Fibroblast of peridontal ligament (primary cell): ENCODE measurements around the gene SGO2.
A peak's percentile ranks its signal among the peaks of the same experiment; 100 is the strongest.
"Not testable (repeated sequence)": the region's sequence is repeated elsewhere in the genome, so short reads cannot be mapped to it uniquely, and the experiment has no call there.

ENCODE experiments used
- DNase-seq: peaks from one replicate; pipeline ENCODE4 v3.0.0-alpha.2; 2010; ENCODE audit errors: extremely low read depth

Gene SGO2

DNA sequence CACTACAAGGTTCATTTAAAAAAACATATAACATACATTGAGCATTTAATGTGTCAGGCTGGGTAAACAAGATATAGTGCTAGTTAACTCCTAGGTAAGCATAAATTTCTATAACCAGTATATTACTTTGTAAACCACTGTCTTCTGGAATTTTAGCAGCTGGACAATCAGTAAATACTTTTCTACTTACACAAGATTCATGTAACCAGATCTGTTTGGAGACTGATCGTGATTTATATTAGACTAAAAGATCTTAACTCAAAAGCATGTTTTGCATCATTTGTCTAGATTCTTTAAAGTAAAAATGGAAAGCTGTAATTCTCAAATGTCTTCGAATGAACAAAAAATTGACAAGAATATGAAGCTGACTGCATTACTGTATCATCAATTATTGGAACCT lies 941 bp upstream of the SGO2 start:
- peak; percentile 57 for DNase-seq

DNA sequence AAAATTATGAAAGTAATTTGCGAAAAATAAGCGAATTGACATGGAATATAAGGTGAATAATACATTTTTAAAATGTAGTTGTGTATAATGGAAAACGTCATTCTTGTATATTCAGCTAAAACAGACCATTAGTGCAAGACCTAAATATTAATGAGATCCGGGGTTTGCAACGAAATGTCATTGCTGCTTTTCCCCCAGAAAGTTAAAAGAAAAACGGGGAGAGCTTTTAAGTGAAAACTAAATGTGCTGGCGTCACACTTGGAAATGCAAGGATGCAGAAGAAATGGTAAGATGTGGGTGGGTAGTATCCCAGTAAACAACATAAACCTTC lies 491 bp upstream of the SGO2 start:
- no peak for DNase-seq

DNA sequence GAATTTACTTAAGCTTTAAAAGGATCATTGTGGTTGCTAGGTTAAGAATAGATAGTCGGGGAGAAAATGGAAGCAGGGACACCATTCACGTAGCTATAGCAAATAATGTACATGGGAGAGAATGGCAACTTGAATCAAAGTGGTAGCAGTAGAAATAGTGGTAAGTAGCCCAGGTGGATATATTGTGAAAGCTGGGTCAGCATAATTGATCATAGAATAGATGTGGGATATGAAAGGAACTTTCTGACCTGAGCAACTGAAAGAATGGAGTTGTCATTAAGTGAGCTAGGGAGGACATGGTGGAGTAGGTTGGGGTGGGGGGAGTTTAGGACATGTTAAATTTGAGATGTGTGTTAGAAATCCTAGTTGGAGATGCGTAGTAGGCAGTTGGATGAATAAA lies 2.2 kb downstream of the SGO2 start:
- no peak for DNase-seq

- no peak for DNase-seq
Measured at GRCh38 chr2:200533754-200534153, 7.7 kb downstream of the SGO2 start.

GRCh38 chr2:200534572-200534971 lies 8.6 kb downstream of the SGO2 start:
- DNase-seq = no peak

- DNase-seq = no peak
Measured at GRCh38 chr2:200538139-200538538, 12.1 kb downstream of the SGO2 start.

DNA sequence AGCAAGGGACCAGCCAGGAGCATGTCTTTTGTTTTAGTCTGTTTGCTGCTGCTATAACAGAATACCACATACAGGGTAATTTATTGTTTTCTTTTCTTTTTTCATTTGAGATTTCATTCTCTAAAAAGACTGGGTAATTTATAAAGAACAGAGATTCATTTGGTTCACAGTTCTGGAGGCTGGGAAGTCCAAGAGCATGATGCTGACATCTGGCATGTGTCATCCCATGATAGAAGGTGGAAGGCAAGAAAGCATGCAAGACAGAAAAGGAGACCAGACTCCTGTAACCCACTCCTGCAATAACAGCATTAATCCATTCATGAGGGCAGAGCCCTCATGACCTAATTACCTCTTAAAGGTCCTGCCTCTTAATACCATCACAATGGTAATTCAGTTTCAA lies 14.8 kb downstream of the SGO2 start:
- no peak for DNase-seq

DNA sequence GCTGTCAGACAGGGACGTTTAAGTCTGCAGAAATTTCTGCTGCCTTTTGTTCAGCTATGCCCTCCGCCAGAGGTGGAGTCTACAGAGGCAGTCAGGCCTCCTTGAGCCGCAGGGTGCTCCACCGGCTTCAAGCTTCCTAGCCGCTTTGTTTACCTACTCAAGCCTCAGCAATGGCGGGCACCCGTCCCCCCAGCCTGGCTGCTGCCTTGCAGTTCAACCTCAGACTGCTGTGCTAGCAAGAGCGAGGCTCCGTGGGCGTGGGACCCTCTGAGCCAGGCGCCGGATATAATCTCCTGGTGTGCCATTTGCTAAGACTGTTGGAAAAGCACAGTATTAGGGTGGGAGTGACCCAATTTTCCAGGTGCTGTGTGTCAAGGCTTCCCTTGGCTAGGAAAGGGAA lies 40.6 kb downstream of the SGO2 start:
- not testable (repeated sequence) for DNase-seq

- no peak for DNase-seq
Measured at GRCh38 chr2:200567932-200568331, 41.9 kb downstream of the SGO2 start.

GRCh38 chr2:200575957-200576356 lies 50.0 kb downstream of the SGO2 start:
- peak; percentile 58 for DNase-seq

GRCh38 chr2:200577027-200577426 lies 51.0 kb downstream of the SGO2 start:
- DNase-seq = no peak

GRCh38 chr2:200578778-200579177 lies 52.8 kb downstream of the SGO2 start:
- peak; percentile 35 for DNase-seq

GRCh38 chr2:200584639-200585038 lies 58.6 kb downstream of the SGO2 start:
- DNase-seq = no peak

- no peak for DNase-seq
Measured at GRCh38 chr2:200585340-200585729, 59.3 kb downstream of the SGO2 start.

GRCh38 chr2:200585730-200586643 lies 60.0 kb downstream of the SGO2 start, which contains the start of gene AOX1:
TSS of gene AOX1 (plus strand) at chr2:200586014. CDS start at chr2:200586109, 95 bp downstream.
- peak; percentile 59 for DNase-seq

DNA sequence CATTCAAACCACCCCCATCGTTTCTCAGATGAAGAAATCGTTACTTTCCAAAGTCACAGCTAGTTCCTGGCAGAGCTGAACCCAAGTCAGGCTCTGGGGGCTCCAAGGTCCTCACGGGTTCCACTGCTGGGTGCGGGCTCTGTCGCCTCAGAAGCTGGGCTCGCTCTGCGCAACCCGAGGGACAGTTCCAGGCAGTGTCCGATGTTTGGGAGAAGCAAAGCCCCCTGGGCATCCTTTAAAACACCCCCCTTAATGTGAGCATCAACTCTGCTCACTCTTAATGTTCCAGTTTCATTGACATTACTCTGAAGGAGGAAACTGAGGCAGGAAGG lies 60.6 kb downstream of the SGO2 start:
- DNase-seq = no peak

- DNase-seq = no peak
Measured at GRCh38 chr2:200587007-200587616, 61.1 kb downstream of the SGO2 start.

- DNase-seq = no peak
Measured at GRCh38 chr2:200588076-200588678, 62.2 kb downstream of the SGO2 start.

DNA sequence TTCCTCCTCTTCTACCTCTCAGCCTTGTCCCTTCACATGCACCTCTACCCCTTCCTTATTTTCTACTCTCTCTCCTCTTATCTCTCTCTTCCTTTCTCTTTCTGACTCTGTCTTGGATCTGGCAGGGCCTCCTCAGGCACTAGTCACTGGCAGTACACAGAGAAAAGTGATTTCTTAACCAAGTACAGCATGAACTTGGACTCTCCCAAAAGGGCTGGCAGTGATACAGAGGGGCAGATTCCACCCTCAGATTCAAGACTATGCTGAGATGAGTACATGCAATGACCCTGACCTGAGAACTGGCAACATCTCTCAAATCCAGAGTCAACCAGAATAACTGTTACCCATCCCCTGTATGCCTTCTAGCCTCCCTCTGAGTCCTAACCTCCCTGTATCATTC lies 64.1 kb downstream of the SGO2 start:
- DNase-seq = peak; percentile 35

- DNase-seq = no peak
Measured at GRCh38 chr2:200591308-200591707, 65.3 kb downstream of the SGO2 start.

DNA sequence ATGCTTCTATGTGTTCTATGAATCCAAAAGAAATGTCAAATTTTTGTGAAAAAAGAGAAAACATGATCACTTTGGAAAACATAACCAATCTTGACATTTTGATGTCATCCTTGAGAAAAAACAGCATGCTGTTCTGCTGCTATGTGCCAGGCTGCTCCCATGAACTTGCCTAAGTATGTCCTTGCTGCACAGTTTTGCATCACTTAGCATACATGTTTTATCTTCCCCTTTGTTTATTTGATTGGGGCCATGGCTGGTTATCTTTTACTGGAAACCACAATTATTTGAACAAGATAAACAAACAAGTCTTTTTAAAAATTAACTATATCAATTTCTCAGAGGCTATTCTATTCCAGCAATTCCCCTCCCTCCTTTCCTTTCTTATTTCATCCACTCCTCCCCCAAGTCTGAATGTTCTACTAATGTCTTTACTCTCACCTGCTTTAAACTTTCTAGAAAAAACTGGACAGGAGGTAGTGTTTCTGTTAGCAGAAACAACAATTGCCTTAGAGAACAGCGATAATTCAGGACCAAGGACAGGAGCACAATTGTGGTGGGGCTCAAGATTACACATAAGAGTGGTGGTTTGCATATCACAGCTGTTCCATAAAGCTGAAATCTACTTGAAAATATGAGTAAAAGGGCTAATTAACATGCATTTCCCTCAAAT lies 66.5 kb downstream of the SGO2 start:
- peak; percentile 44 for DNase-seq

DNA sequence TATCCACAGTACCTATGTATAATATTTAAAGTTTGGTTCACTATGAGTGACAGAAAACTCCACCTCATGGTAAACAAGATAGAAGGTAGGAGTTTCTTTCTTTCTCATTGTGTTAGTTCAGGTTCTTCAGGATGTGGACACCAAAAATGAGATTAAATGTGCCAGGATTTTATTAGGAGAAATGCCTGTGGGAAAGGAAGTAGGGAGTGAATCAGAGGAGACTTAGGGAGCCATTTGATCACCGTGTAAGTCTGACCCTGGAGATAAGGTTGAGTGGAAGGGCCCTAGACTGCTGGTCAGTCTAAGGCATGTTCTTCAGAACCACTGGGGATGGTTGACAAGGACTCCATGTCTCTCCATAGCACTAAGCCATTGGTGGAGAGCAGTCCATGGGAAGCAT lies 67.9 kb downstream of the SGO2 start:
- DNase-seq = no peak

DNA sequence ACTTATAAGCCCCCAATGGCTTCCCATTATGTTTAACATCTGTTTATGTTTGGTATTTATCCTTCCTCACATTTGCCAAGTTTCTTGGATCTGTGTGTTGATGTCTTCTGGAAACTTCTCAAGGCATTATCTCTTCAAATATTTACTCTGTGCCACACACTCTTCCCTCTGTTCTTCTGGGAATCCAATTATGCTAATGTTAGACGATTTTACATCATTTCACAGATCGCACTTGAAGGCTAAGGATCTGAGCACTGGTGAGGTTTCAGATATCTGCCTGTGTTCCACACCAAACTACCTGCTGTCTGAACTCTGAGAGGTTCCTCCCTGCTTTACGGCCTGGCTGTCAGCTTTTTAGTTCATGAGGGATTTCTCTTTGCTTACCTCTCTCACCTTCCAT lies 69.9 kb downstream of the SGO2 start:
- DNase-seq = no peak
